HG03460 (cell line): ENCODE measurements around the gene FLNB.

Source experiments
- ATAC-seq: cut with Tn5 transposase; IDR thresholded peaks from one replicate; pipeline ENCODE4 v1.9.1; 2021; ENCODE audit not compliant: unreplicated experiment

FLNB gene

DNA sequence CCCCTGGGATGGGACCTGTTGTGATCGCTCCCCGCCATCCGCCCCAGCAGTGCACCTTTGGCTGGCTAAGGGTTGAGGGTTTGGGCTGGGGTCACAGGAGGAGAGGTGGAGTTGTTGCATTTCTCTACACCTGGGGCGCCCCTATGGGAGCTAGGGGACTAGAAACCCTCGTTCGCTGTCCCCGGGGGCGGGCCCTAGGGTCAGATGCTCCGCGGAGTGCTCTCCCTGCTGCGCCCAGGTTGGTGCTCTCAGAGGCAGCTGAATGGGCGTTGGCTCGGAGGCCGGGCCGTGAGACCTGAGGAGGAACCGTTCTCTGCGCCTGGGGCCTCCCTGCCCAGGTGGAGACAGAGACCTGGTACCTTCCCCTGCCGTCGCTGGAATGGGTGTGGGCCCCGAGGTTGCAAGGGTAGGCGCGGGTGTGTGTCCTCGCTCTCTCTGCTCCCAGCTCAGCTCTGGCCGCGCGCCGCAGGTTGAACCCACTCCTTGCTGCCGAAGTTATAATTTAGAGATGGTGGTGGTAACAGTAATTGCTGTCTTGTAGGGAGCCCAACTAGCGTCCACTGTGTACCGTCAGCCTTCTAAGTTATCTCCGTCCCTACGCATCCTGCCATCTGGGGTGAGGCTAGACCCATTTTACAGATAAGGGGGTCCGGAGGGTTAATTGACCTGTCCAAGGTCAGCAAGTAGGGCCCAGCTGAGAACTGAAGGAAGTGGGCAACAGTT, 965 bp downstream of the FLNB start:
- ATAC-seq: peak; percentile 24

DNA sequence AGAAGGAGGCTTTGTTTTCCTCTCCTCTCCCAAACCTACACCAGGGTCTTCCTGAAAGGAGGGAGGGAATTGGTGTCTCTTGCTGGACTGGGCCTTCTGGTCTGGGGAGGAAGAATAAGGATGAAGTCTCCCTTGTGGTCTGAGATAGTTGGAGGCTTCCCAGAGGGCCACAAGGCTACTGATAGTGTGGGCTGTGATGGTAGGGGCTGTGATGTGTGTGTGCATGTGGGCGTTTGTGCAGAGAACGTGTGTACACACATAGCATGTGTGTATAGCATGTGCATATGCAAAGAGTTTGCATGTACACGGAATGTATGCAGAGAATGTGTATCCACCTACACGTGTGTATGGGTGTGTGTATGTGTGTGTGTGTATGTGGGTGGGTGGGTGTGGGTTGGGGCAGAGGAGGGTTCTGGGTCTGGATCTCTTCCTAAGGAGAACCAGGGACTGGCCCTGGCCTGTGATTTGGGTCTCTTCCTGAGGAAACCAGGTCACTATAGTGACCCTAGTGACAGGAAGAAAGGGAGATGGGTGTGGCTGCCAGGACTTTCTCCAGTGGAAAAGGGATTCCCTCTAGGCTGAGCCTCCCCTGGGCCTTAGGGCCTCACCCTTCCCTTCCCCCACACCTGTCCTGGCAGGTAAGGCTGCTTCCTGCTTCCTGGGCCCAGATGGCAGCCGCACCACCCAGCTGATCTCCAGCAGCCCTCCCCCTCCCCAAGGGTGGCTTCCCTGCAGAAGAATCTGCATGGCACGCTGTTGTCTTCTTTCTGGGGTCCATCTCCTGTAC, 1.7 kb downstream of the FLNB start:
- ATAC-seq: no peak

DNA sequence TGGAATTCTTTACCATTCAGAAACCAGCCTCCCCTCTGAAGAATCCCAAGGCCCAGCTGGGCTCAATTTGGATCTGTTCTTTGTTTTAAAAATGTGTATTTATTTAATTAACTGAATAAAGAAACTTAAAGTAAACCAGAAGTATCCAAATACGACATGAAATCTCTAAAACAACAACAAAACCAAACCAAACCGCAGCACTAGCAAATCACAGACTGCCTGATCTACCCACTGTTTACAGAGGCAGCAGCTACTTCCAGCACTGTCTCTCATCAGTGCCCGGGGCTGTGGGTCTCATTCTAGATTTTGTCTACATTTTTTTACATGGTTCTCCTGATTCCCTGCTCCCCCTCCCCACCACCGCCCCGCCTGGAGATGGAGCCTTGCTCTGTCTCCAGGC, 2.3 kb downstream of the FLNB start:
- ATAC-seq: no peak

DNA sequence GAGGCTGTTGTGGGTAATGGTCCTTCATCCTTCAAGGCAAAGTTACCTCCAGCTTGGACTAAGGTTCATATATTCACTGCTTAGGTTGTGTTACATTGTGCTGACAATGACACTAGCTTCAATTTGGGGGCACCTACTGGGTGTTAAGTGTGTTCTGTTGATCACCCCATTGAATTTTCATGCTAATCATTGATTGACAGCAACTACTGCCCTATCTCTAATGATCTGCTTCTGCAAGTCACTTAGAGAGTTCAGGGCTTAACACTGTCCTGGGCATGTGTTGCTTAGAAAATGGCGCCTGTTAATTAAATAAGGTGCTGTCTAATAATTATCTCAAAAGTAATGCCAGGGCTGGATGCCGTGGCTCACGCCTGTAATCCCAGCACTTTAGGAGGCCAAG, 3.4 kb downstream of the FLNB start:
- no peak for ATAC-seq

DNA sequence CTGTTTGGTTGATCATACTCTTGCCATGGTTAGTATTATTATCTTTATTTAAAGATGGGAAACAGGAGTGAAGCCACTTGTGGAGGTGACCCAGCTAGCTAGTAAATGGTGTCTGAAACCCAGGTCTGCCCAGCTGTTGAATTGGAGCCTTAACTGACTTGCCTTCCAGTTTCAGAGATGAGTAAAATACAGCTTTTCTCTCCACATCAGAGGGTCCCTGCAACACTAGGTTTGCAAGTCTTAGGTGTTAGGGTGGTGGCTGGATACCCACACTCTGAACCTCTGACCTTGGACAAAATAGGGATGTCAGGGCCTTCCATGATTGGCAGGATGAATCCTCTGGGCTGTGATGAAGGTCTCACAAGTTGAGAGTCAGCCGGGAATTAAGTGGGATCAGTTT, 4.1 kb downstream of the FLNB start:
- no peak for ATAC-seq

DNA sequence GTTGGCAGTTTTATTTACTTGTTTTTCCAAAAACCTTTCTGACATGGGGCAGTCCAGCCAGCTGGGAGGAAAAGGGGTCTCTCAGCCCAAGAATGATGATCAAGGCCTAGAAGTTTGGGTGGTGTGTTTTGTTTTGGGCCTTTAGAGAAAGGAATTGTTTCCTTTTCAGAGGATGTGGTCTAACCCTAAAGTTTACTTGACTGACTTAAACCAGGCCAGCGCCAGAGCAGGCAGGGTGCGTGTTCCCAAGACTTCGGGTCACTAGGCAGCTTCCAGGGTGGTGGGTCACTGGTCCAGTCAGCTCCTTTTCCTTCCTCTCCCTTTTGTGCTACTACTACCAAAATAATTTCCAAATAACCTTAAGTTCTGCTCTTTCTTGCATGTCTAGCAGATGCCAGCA, 4.9 kb downstream of the FLNB start:
- no peak for ATAC-seq

DNA sequence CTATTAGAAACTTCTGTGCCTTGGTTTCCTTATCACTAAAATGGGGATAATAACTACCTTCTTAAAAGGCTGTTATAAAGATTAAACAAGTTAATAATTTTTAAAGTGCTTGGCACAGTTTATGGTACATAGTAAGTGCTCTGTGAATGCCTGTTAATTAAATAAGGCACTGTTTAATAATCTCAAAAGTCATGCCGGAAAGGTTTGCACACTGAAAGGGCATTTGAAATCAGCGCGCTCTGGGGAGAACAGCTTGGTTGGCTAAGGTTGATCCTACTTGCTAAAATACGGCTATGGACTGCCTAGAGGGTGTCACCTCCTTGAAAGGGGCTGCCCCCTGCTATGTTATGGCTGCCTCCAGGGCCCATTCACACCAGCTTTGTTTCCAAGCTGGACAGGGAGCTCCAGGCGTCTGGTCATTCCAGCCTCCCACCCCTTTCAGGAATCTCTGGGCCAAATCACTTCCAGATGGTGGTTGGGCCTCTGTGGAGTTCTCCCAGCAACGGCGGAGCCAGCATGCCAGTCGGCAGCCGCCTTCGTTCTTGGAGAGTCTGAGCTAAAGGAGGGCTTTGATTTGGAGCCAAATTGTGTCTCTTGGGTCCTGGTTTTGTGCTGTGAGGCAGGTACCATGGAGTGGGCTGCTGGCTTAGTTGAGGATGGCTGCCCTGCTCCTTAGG, 5.9 kb downstream of the FLNB start:
- ATAC-seq: no peak

DNA sequence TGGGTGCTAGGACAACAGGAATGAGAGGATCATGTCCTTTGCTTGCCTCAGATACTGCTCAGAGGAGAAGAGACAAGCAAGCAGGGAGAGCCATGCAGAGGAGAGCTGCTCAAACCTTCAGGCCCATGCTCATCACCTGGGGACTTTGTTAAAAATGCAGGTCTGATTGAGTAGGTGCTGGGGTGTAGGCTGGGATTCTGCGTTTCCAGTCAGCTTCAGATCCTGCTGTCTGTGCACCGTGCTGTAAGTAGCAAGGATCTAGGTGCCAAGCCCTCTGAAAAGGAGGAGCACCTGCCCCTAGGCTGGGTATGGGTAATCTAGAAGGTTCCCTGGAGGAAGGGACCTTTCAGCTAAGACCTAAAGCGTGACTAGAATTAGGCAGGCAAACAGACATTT, 7.3 kb downstream of the FLNB start:
- no peak for ATAC-seq

DNA sequence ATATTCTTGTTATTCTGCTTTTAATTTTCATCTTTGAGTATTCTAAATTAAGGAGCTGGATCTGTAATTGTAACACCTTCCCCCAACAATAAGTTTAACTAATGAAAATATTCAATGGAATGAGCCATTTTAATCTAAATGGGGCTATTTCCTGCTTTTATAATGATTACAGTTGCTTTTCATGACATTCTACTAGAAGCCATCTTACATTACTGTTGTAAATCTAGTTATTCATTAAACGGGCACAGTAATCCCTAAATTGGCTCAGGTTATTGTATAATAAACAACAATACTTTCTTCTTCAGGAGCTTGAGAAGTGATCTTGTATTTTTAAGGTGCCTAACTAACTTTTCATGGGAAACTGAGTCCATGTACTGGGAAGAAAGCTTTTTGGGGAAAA, 8.5 kb downstream of the FLNB start:
- no peak for ATAC-seq

DNA sequence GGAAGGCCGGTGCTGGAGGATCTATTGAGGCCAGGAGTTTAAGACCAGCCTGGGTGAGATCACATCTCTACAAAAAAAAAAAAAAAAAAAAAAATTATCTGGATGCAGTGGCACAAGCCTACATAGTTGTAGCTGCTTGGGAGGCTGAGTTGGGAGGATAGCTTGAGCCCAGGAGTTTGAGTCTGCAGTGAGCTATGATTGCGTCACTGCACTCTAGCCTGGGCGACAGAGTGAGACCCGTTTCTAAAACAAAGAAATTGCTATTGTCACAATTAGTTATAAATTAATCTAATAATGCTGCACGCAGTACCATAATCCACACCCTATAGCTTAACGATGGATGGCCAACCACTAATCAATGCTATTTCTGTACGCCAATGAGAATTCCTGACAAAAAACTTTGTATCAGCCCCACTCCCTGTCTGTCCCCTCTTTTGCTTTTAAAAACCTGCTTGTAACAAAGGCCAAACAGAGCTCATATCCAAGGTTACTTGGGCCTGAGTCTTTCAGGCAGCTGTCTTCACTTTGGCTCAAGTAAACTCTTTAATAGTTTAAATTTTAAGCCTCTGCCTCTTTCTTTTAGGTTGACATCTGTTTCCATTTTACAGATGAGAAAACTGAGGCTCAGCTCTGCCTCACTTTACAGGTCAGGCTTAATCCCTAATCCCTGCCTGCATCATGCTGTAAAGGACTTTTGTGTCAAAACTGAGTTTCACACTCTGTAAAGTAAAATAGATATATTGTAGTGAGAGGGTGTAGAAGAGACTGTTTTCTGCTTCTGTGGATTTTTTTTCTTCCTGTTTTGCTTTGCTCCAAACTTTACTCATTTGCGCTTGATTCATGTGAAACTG, 10.9 kb downstream of the FLNB start:
- no peak for ATAC-seq

DNA sequence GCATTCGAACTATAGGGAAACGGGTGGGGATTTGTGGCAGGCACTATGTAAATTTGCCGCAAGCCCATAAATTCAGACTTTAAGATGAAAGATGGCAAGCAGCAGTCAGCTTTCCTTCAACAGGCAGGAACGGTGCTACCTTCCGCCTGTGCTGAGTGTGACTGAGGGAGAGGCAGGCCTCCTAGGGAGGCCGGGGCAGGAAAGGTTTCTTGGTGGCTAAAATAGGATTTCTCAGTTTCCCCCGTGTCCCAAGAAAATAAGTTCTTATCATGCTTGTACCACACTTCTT, 12.5 kb downstream of the FLNB start:
- ATAC-seq: no peak

DNA sequence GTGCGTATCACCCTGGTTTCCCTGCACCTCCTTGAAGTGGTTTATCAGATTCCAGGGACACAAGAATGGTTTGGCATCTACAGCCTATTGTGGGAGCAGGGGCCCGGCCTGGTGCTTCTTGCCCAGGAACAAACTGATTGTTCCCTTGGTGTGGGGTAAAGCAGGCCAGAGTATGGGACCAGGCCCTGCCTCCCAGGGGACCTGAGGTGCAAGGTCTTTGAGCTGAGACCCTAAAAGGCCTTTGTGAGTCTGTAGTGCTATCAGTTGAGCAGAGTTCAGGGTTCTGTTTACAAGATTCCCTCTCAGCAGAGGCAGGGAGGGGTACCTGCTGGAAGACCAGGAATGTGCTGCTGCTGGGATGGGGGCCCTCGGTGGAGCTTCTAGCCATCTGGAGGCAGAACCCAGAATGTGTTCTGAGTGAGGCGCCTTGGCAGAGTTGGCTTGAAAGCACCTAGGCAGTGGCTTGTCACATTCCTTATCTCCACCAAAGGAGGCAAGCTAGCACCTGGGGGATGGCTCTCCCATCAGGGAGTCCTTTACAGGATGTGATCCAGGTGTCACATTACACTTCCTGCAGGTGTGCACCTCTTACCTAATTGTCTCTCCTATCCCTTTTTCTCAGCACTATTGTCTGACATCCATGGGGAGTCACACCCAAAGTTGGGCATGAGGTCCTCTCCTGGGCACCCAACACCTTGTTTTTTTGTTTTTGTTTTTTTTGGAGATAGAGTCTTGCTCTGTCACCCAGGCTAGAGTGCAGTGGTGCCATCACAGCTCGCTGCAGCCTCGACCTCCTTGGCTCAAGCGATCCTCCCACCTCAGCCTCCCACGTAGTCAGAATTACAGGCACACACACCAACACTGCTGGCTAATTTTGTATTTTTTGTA, 13.1 kb downstream of the FLNB start:
- ATAC-seq: no peak

DNA sequence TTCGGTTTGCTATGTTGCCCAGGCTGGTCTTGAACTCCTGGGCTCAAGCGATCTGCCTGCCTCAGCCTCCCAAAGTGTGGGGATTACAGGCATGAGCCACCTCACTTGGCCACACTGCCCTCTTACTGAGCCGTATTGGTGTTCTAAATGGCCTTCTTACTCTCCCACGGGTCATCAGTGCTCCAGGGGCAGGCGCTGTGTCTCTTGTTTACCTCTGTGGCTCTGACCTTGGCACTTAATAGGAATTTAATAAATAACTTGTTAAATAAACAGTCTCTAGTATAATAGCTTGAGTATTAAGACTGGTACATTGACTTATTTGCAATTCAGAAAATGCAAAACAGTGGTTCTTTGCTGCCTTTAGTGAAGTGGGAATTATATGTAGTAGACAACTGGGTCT, 13.7 kb downstream of the FLNB start:
- ATAC-seq: no peak

DNA sequence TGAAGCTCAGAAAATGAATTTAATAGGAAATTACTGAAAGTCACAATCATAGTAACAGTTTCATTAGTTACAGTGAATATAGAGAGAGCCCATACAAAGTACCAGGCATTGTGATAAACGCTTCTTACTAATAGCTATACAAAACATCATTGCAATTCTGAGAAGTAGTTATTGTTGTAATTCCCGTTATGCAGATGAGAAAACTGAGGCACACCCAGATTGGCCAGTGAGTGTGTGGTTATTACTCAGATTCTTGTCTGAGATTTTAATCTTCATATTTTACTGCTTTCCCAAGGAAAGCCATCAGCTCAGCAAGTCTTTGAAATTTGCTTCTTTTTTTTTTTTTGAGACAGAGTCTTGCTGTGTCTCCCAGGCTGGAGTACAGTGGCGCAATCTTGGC, 14.3 kb downstream of the FLNB start:
- ATAC-seq: no peak

DNA sequence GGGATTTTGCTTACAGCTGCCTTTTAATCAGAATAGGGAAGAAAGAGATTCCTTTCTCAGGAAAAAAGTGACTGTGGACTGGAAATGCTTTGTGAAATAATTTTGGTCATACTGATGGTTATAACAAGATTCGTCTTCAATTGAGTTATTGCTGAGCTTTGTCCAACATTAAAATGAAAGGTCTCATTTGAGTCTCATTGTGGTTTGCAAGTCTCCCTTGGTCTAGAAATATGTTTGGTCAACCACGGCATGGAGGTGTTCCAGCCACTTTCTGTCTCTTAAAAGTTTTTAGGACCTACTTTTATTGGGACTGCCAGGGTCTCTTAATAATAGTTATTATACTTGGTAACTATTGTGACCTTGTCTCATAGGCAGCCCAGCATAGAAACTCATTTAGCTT, 15.3 kb downstream of the FLNB start:
- no peak for ATAC-seq

DNA sequence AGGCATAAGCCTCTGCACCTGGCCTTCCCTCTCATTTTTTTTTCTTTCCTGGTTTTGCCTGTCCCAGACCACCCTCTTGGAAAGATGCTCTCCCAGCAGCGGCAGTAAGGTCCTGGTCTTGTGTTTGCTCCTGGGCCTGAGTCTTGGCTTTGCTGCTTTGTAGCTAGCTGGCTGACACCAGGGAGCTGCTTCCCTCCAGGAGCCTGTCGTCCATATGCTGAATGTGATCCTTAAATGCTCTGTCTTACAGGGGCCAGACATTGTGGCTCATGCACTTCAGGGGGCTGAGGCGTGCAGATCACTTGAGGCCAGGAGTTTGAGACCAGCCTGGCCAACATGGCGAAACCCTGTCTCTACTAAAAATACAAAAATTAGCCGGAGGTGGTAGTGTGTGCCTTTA, 17.2 kb downstream of the FLNB start:
- ATAC-seq: no peak

DNA sequence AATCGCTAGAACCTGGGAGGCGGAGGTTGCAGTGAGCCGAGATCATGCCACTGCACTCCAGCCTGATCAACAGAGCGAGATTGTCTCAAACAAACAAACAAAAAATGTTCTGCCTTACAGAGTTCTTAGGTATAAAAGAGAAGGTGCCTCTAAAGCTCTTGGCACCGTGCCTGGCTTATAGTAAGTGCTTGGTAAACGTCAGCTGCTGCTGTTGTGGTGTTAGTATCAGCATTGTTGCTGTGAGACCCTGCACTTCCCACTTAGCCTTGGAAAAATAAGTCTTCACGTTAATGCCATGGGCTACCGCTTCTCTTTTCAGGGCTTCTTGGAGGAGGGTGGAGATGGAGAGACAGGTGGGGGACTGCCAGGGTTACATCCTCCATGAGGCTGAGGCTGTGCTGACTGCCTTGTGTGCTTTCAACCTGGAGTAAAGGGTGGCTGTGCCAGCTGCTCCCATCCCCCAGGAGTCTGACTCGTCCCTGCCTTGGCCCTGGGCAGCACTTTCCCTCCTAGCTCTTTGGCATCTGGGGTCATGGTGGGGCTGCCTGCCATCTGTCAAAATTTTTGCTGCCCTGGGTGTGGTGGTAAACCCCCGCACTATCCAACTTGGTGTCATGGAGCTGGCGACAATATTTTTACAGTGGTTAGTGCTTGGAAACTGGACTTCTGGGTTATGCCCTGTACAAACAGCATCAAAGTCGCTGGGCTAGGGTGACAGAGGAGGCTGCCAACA, 17.8 kb downstream of the FLNB start:
- no peak for ATAC-seq

DNA sequence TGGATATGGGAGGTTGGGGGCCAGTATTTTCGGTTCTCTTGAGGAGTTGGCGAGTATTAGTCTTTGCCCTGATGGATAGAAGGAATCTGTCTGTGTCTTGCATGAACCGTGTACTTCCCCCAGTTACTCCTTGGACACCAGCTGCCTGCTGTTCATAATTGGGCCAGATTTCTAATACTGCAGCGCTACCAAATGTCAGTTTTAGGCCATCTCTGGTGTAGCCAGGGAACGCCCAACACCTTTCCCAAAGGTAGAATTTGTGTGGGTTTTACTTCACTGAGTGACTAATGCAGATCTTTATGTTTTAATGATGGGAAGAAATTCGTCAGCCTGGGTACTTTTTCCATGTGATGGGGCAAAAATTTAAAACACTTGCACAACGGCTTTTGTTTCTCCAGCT, 18.4 kb downstream of the FLNB start:
- ATAC-seq: no peak

DNA sequence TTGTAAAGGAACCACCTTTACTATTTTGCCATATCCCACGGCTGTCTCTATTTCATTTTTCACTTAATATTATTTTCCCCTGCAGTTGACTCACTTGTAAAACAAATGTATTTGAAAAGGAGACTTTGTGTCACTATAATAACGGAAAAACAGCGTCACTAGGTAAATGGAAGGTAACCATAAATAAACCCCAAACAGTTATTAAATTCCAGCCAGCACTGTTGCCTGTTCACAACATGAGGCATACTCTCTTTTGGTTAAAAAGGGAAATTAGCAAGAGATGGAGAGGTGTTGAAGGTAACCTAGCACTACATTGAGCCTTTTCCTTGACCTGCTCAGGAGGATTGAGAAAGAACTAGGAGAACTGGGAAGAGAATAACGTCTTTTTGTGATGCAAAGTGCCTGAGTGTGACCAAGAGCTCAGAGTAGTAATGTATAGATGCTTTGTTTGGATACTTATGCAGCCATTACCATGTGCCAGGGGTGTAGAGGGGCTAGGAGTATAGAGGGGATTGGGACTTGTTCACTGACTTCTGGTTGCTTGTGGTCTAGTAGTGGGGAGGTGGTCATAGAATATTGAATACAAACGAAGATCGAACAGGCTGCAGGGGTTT, 19.6 kb downstream of the FLNB start:
- ATAC-seq: no peak
